Heart right ventricle (tissue), 16 donors: ENCODE results near the gene SSH2. TPM values are rescaled to one million over a fixed set of nuclear protein-coding genes. Genes with fewer than 3 reads are reported as not detected.
"Not testable (repeated sequence)": the region's sequence is repeated elsewhere in the genome, so short reads cannot be mapped to it uniquely, and the experiment has no call there.

Experiments used
- ATAC-seq, 8 donors: fragments of 200-7000 bp; cut with Tn5 transposase; one replicate each; pipeline ENCODE4 v1.9.1; 2020; ENCODE audit warnings: mild to moderate bottlenecking in 8 of 8, moderate library complexity in 8 of 8, moderate number of reproducible peaks in 1 of 8
- DNase-seq, 2 donors: peaks; one replicate each; pipeline ENCODE4 v3.0.0-alpha.2; 2020
- H3K27ac ChIP-seq, 10 donors: fragments of 200-600 bp; sonication (generic) in 2 of 10; one replicate each; pipeline versions ENCODE4 v1.5.0 to v1.8.0; 2020 to 2022; ENCODE audit warnings: mild to moderate bottlenecking in 3 of 10
- H3K27me3 ChIP-seq, 7 donors: fragments of 200-600 bp; one replicate each; pipeline ENCODE4 v1.8.0; 2021 to 2022; ENCODE audit warnings: mild to moderate bottlenecking in 2 of 7
- H3K36me3 ChIP-seq, 9 donors: fragments of 200-600 bp; sonication (generic) in 1 of 9; one replicate each; pipeline versions ENCODE4 v1.5.0 to v1.8.0; 2020 to 2022; ENCODE audit warnings: mild to moderate bottlenecking in 2 of 9
- H3K4me1 ChIP-seq, 9 donors: fragments of 200-600 bp; sonication (generic) in 1 of 9; one replicate each; pipeline versions ENCODE4 v1.5.0 to v1.8.0; 2020 to 2022; ENCODE audit warnings: mild to moderate bottlenecking in 4 of 9
- H3K4me3 ChIP-seq, 10 donors: fragments of 200-600 bp; sonication (generic) in 2 of 10; one replicate each; pipeline versions ENCODE4 v1.5.0 to v1.8.0; 2020 to 2022; ENCODE audit warnings: mild to moderate bottlenecking in 7 of 10, moderate library complexity in 2 of 10
- H3K9me3 ChIP-seq, 11 donors: fragments of 200-600 bp in 10 of 11; sonication (generic) in 2 of 11; one replicate each; pipeline versions ENCODE4 v1.5.0 to v1.8.0; 2013 to 2022; ENCODE audit warnings: mild to moderate bottlenecking in 2 of 11, control low read depth in 1 of 11, moderate library complexity in 1 of 11
- WGBS, 2 donors: extraction: QIAGEN DNeasy Blood & Tissue Kit; methylation state at CpG; one replicate each; pipeline ENCODE4 v1.1.7; 2013; ENCODE audit warnings: inconsistent platforms in 1 of 2; 5-methylcytosine and 5-hydroxymethylcytosine counted together
- intact Hi-C, 10 donors: fragments of 100-400 bp; cut with DNase I; formaldehyde crosslinking; loops; one replicate each; pipeline versions ENCODE4 v1.11.1 to v1.14.2; 2022
- polyA plus RNA-seq, 2 donors: library from polyadenylated mRNA; stranded (reverse); fragments of 200-250 nt; gene quantifications; one replicate each; pipeline ENCODE4 v1.2.3, GENCODE V29; 2013
- total RNA-seq, 10 donors: library from RNA; stranded (reverse); fragmentation: NEBNext Ultra II Directional in 3 of 10; extraction: Animal tissue kit (Norgen Biotek cat#: 25700) in 3 of 10; gene quantifications; one replicate each; pipeline versions ENCODE4 v1.2.1 to v1.2.4, GENCODE V29; 2021 to 2023
- TF ChIP-seq, protein P1 (sequence below), 9 donors: fragments of 200-600 bp; sonication (generic) in 2 of 9; IDR thresholded peaks; one replicate each; pipeline versions ENCODE4 v1.5.0 to v1.8.0; 2021 to 2022; ENCODE audit warnings: antibody characterized with exemption in 9 of 9, mild to moderate bottlenecking in 5 of 9, moderate library complexity in 1 of 9
- donor health status: Arrhythmogenic right ventricular cardiomyopathy.
- donor health status: ischemic (EF 13 %, LVEDD 7.1; RV severe dilation, severe dysfunction).
- donor health status: healthy with polysubstance abuse.
- donor health status: DM: no; HTN: yes; CAD: no.
- donor health status: DM: no; HTN: no; CAD: no.
- donor health status: ischemic (EF 25% LVEDD 6.9; RV normal size, moderate dysfunction).
- donor health status: ischemic (EF 25% LVEDD 5.7; RV mildly dilated, moderate dysfunction).
- donor health status: healthy.
- donor health status: DM: yes; HTN: yes; CAD: no.
- donor health status: Ischemic cardiomyopathy.
- donor health status: ischemic (EF 35%, LVEDD 5.7; RV mildly dilated, moderate dysfunction).
- donor health status: nonischemic (EF 11% LVEDD 7.7; RV severe dilation, severe dysfunction).
- donor health status: DM: yes; HTN: yes; CAD: no.
- donor health status: PGD.
- donor health status: ischemic (EF 29% LVEDD 5.4; RV normal size, mild dysfunction).
- donor health status: nonischemic (EF 23%, LVEDD 6.1; RV moderate dilation, normal function).

Gene SSH2
- total and polyA plus RNA-seq, 12 donors, result 17.9 to 42.9 (median 34.3) TPM

DNA sequence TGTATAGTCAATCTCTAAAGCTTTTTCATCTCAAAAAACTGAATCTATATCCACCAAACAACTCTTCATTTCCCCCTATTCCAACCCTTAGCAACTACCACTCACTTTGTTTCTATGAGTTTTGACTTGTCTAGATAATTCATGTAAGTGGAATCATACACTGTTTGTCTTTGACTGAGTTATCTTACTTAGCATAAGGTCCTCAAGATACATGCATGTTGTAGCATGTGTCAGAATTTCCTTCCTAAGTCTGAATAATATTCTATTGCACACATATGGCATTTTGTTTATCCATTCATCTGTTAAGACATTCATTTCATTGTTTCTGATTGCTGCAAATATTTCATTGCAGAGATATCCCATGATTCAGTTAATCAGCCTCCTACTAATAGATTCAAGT is 72.2 kb downstream of the SSH2 start:
- TF ChIP-seq, protein P1, sequence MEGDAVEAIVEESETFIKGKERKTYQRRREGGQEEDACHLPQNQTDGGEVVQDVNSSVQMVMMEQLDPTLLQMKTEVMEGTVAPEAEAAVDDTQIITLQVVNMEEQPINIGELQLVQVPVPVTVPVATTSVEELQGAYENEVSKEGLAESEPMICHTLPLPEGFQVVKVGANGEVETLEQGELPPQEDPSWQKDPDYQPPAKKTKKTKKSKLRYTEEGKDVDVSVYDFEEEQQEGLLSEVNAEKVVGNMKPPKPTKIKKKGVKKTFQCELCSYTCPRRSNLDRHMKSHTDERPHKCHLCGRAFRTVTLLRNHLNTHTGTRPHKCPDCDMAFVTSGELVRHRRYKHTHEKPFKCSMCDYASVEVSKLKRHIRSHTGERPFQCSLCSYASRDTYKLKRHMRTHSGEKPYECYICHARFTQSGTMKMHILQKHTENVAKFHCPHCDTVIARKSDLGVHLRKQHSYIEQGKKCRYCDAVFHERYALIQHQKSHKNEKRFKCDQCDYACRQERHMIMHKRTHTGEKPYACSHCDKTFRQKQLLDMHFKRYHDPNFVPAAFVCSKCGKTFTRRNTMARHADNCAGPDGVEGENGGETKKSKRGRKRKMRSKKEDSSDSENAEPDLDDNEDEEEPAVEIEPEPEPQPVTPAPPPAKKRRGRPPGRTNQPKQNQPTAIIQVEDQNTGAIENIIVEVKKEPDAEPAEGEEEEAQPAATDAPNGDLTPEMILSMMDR (IDR thresholded peaks at IDR 0.05), result no peak
- no peak overlapping the region for H3K27ac ChIP-seq
- ATAC-seq, result no peak

DNA sequence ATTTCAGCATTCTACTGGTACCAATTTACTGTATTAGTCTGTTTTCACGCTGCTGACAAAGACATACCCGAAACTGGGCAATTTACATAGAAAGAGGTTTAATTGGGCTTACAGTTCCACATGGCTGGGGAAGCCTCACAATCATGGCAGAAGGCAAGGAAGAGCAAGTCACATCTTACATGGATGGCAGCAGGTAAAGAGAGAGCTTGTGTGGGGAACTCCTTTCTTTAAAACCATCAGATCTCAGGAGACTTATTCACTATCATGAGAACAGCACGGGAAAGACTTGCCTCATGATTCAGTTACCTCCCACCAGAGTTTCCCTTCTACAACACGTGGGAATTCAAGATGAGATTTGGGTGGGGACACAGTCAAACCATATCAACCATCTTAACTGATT is 72.9 kb downstream of the SSH2 start:
- DNase-seq, ATAC-seq, H3K27ac ChIP-seq, H3K4me3 ChIP-seq, intact Hi-C loops, H3K36me3 ChIP-seq, H3K27me3 ChIP-seq, H3K9me3 ChIP-seq: not testable (repeated sequence)
- H3K4me1 ChIP-seq, result peaks cover 0 to 40% (median 0%) of the 10 kb centered on the region in 9 donors
- WGBS, 2 donors, result 92 to 93% methylated on average over 4 of the region's 4 CpGs

More for the DNA sequence above, 72.2 kb downstream of the SSH2 start:
- intact Hi-C loops, result no loop called here
- Histone ChIP-seq H3K4me3 (no peak overlapping the region), H3K36me3 (no peaks in the 10 kb centered on the region), H3K9me3 (no peaks in the 10 kb centered on the region), H3K4me1 (peaks cover 0 to 40% (median 0%) of the 10 kb centered on the region in 9 donors), H3K27me3 (no peaks in the 10 kb centered on the region)
- DNase-seq, result no peak

DNA sequence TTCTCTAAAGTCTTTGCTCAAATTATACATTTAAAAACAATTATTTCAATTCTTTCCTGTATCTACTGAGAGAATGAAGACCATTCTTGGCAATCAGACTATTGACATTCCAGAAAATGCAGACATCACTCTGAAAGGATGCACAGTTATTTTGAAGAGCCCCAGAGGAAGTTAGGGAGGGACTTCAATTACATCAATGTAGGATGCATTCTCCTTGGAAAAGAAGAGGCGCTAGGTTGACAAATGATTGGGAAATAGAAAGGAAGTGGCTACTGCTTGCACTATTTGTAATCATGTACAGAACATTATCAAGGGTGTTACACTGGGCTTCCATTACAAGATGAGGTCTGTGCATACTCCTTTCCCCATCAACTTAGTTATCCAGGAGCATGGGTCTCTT is 74.3 kb downstream of the SSH2 start:
- TF ChIP-seq, protein P1 (IDR thresholded peaks at IDR 0.05), result no peak
- no peaks in the 10 kb centered on the region for H3K9me3 ChIP-seq
- H3K27ac ChIP-seq, result no peak overlapping the region
- intact Hi-C loops, result no loop called here
- 39 to 60% methylated on average over 1 of the region's 1 CpG for WGBS, 2 donors
- peaks cover 0 to 39% (median 0%) of the 10 kb centered on the region in 9 donors for H3K4me1 ChIP-seq
- no peak for ATAC-seq
- H3K4me3 ChIP-seq, result no peak overlapping the region
- no peaks in the 10 kb centered on the region for H3K36me3 ChIP-seq
- DNase-seq, result no peak
- H3K27me3 ChIP-seq, result no peaks in the 10 kb centered on the region

DNA sequence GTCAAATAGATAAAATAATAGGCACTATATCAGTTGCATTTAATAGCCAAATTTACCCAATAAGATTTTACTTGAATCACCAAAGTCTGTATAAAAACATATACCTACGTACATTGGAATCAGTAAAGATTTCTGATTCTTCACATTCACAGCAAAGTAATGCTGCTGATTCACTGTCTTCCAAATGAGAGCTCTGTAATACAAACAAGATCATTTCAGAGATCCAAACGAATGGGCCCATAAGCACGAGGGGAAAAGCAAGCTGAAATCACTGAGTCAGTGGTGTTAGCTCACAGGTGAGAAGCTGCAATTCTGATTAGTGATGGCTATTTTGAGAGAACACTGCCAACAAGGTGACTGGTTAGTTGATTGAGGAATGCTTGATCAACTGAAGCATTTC is 81.3 kb downstream of the SSH2 start:
- H3K9me3 ChIP-seq, result no peaks in the 10 kb centered on the region
- intact Hi-C loops, result no loop called here
- TF ChIP-seq, protein P1 (IDR thresholded peaks at IDR 0.05), result no peak
- H3K4me1 ChIP-seq, result peaks cover 0 to 32% (median 22%) of the 10 kb centered on the region in 9 donors
- no peaks in the 10 kb centered on the region for H3K27me3 ChIP-seq
- no peak overlapping the region for H3K27ac ChIP-seq
- ATAC-seq (no peak), DNase-seq (no peak)
- peaks cover 0 to 12% (median 0%) of the 10 kb centered on the region in 9 donors for H3K36me3 ChIP-seq
- no peak overlapping the region for H3K4me3 ChIP-seq
- WGBS, 2 donors, result 81 to 91% methylated on average over 3 of the region's 3 CpGs

DNA sequence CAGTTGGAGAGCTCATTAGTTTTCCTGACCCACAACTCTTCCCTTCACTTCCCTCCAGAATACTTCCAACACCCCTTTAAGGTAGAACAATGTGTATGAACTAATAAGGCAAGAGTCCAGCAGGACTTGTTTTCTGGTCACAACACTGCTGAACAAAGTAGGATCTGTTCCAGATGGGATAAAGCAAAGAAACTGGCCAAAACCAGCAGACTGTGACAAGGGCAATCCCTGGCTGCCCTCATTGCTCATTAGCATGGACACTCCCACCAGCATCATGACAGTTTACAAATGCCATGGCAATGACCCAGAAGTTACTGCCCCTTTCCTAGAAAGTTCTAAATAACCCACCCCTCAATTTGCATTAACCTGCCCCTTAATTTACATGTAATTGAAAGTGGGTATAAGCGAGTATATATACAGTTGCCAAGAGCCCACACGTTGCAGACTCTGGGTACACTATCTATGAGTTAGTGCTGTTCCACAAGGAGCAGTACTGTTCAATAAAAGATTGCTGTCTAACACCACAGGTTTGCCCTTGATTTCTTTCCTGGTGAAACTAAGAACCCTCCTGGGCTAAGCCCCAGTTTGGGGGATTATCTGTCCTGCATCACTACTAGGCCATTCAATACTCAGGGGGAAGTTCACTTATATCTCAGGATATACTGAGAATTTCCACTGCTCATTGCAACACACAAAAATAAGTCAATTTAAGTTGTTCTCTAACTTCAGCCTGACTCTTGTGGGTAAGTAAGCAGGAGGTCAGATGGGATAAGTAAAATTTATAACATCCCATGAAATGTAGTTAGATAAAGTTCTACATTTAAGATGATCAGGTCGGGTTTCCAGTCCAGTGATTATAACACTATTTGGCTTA is 82.3 kb downstream of the SSH2 start:
- DNase-seq, result no peak
- H3K27me3 ChIP-seq, result no peaks in the 10 kb centered on the region
- intact Hi-C loops, result no loop called here
- 73 to 76% methylated on average over 3 of the region's 3 CpGs for WGBS, 2 donors
- TF ChIP-seq, protein P1 (IDR thresholded peaks at IDR 0.05), result no peak
- peaks cover 0 to 12% (median 0%) of the 10 kb centered on the region in 9 donors for H3K36me3 ChIP-seq
- peak in 2 of 8 donors; percentile 13 to 53 for ATAC-seq
- no peaks in the 10 kb centered on the region for H3K9me3 ChIP-seq
- peaks cover 0 to 33% (median 22%) of the 10 kb centered on the region in 9 donors for H3K4me1 ChIP-seq
- H3K27ac ChIP-seq, result peak overlapping the region in 5 of 10 donors; percentile 3 to 37 (median 19)
- H3K4me3 ChIP-seq, result no peak overlapping the region
